Thoracic aorta (tissue), 2 donors: ENCODE measurements around the gene ADAMTS4. TPM values are rescaled to one million over a fixed set of nuclear protein-coding genes. Genes with fewer than 3 reads are reported as not detected.
"Not testable (repeated sequence)": the region's sequence is repeated elsewhere in the genome, so short reads cannot be mapped to it uniquely, and the experiment has no call there.

Source experiments
- ATAC-seq: fragments of 150-250 bp; one replicate; pipeline ENCODE4 v1.8.0; 2017; ENCODE audit warnings: low read depth; ENCODE audit not compliant: insufficient number of reproducible peaks, low FRiP score
- DNase-seq: peaks from one replicate; pipeline ENCODE4 v3.0.0-alpha.2; 2020; ENCODE audit warnings: low spot score
- H3K27ac ChIP-seq, 2 donors: fragments of 200-600 bp; sonication (generic); 1 replicate in 1 of 2; 2 replicates in 1 of 2; pipeline ENCODE4 v1.5.1; 2016; ENCODE audit warnings: mild to moderate bottlenecking in 2 of 2, moderate library complexity in 2 of 2
- H3K27me3 ChIP-seq: fragments of 200-600 bp; sonication (generic); replicated peaks from 2 replicates; pipeline ENCODE4 v1.6.0; 2016; ENCODE audit warnings: mild to moderate bottlenecking; ENCODE audit not compliant: insufficient read depth
- H3K36me3 ChIP-seq: fragments of 200-600 bp; sonication (generic); one replicate; pipeline ENCODE4 v1.5.1; 2016
- H3K4me1 ChIP-seq, 2 donors: fragments of 200-600 bp; sonication (generic); 1 replicate in 1 of 2; 2 replicates in 1 of 2; pipeline versions ENCODE4 v1.5.1 to v1.6.0; 2016; ENCODE audit warnings: low read depth in 2 of 2, mild to moderate bottlenecking in 1 of 2; ENCODE audit not compliant: control insufficient read depth in 1 of 2
- H3K4me3 ChIP-seq: fragments of 200-600 bp; sonication (generic); 2 replicates; pipeline ENCODE4 v1.5.1; 2016; ENCODE audit warnings: mild to moderate bottlenecking
- H3K9me3 ChIP-seq: fragments of 200-600 bp; sonication (generic); 2 replicates; pipeline ENCODE4 v1.5.1; 2016
- total RNA-seq, 2 donors: library from RNA; depleted of rRNA; stranded (reverse); fragments of >200 nt; gene quantifications; one replicate each; pipeline versions ENCODE4 v1.1.0 to v1.2.3, GENCODE V29; 2016
- TF ChIP-seq, protein P1 (sequence below): fragments of 200-600 bp; sonication (generic); IDR thresholded peaks from one replicate; pipeline ENCODE4 v1.5.1; 2019; ENCODE audit warnings: antibody characterized with exemption

Gene ADAMTS4
- total RNA-seq, 2 donors from 2014 or later, result 15.0 to 171 TPM

DNA sequence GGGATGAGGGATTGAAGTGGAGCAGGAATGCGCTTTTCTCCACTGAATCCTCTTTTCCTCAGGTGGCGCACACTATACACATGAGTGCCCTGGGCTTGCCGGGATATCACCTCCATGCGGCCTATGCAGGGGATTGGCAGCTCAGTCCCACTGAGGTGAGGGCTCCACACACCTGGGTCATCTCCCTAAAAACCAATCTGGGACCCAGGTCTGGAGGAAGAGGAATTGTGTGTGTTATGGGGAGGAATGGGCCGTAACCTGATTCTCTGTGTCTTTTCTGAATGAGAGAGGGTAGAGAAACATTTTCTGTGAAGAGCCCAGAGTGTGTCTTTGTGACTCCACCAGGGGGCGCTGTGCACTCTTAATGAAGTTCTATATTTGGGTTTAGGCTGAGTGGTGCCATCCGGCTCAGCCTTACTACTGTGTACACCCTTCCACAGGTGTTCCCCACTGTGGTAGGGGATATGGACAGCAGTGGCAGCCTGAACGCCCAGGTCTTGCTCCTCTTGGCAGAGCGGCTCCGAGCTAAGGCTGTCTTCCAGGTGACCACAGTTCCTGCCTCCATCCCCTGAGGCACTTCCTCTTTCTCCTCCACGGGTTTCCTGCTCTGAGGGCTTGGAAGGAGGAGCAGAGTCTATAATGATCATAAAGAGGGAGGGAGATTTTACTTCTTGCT, 28.5 kb upstream of the ADAMTS4 start:
- Histone ChIP-seq H3K36me3 (peaks cover 20% of the 10 kb centered on the region), H3K27me3 (no peaks in the 10 kb centered on the region), H3K4me1 (peaks cover 10 to 26% of the 10 kb centered on the region in 2 donors), H3K27ac (no peak overlapping the region), H3K4me3 (peak overlapping the region; percentile 79), H3K9me3 (no peaks in the 10 kb centered on the region)
- TF ChIP-seq, protein P1, sequence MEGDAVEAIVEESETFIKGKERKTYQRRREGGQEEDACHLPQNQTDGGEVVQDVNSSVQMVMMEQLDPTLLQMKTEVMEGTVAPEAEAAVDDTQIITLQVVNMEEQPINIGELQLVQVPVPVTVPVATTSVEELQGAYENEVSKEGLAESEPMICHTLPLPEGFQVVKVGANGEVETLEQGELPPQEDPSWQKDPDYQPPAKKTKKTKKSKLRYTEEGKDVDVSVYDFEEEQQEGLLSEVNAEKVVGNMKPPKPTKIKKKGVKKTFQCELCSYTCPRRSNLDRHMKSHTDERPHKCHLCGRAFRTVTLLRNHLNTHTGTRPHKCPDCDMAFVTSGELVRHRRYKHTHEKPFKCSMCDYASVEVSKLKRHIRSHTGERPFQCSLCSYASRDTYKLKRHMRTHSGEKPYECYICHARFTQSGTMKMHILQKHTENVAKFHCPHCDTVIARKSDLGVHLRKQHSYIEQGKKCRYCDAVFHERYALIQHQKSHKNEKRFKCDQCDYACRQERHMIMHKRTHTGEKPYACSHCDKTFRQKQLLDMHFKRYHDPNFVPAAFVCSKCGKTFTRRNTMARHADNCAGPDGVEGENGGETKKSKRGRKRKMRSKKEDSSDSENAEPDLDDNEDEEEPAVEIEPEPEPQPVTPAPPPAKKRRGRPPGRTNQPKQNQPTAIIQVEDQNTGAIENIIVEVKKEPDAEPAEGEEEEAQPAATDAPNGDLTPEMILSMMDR, result peak; percentile 95
- ATAC-seq, result no peak
- DNase-seq, result no peak

GRCh38 chr1:161226759-161227158, 27.9 kb upstream of the ADAMTS4 start:
- Histone ChIP-seq H3K4me3 (peak overlapping the region; percentile 79), H3K9me3 (no peaks in the 10 kb centered on the region), H3K36me3 (peaks cover 20% of the 10 kb centered on the region), H3K4me1 (peaks cover 10 to 26% of the 10 kb centered on the region in 2 donors), H3K27ac (no peak overlapping the region), H3K27me3 (no peaks in the 10 kb centered on the region)
- TF ChIP-seq, protein P1, result no peak
- ATAC-seq, result no peak
- no peak for DNase-seq

DNA sequence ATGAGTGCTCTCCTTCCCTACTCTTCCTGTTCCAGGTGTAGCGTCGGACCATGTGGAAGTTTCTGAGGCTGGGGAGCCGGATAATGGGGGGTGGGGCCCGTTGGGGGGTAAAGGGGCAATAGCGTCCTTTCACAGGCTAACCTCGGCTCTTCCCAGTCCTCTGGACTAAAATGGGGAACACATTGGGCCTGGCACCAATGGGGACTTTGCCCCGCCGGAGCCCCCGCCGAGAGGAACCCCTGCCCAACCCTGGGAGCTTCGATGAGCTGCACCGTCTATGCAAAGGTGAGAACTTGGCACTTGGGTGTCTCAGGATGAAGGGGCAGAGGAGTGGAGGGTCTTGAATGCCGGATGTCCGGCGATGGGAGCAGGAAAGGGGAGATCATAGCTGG, 27.5 kb upstream of the ADAMTS4 start:
- DNase-seq (no peak), ATAC-seq (no peak)
- Histone ChIP-seq H3K4me1 (peaks cover 10 to 26% of the 10 kb centered on the region in 2 donors), H3K27me3 (no peaks in the 10 kb centered on the region), H3K9me3 (no peaks in the 10 kb centered on the region), H3K27ac (peak overlapping the region in 1 of 2 donors; percentile 25), H3K36me3 (peaks cover 20% of the 10 kb centered on the region), H3K4me3 (peak overlapping the region; percentile 79)
- TF ChIP-seq, protein P1, result no peak

- H3K9me3 ChIP-seq, result no peaks in the 10 kb centered on the region
- peak; percentile 68 for DNase-seq
- H3K27ac ChIP-seq, result peak within 1 kb of the TSS in 1 of 2 donors; percentile 25
- peak within 1 kb of the TSS; percentile 79 for H3K4me3 ChIP-seq
- TF ChIP-seq, protein P1, result no peak
- peak; percentile 99 for ATAC-seq
- H3K4me1 ChIP-seq, result peaks cover 10 to 26% of the 10 kb centered on the region in 2 donors
- no peaks in the 10 kb centered on the region for H3K27me3 ChIP-seq
- H3K36me3 ChIP-seq, result peaks cover 19% of the 10 kb centered on the region
These were observed 26.9 kb upstream of the ADAMTS4 start, which contains the start of gene TOMM40L for GRCh38 chr1:161225534-161226319. TSS of gene TOMM40L (plus strand) at chr1:161226060. CDS start at chr1:161226490, 430 bp downstream.

DNA sequence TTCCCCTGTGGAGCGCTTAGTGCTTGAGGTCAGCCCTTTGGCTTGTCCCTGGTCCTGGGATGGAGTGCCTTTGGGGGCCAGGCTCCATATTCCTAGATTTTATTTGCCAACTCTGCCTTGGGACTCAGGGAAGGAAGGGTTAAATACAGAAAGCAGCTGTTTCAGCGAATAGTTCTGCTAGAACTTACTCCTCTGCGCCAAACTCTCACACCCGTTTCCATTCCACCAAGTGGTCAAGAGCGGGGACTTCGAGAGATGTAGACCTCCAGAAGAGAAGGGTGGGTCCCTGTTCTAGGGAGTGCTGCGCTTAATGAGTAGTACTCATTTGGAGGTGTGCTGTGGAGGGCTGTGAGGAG, 26.3 kb upstream of the ADAMTS4 start:
- Histone ChIP-seq H3K4me3 (peak overlapping the region; percentile 79), H3K27ac (peak overlapping the region in 1 of 2 donors; percentile 18), H3K4me1 (peaks cover 10 to 26% of the 10 kb centered on the region in 2 donors), H3K9me3 (no peaks in the 10 kb centered on the region), H3K27me3 (no peaks in the 10 kb centered on the region), H3K36me3 (peaks cover 15% of the 10 kb centered on the region)
- DNase-seq (no peak), ATAC-seq (no peak)
- TF ChIP-seq, protein P1, result no peak

DNA sequence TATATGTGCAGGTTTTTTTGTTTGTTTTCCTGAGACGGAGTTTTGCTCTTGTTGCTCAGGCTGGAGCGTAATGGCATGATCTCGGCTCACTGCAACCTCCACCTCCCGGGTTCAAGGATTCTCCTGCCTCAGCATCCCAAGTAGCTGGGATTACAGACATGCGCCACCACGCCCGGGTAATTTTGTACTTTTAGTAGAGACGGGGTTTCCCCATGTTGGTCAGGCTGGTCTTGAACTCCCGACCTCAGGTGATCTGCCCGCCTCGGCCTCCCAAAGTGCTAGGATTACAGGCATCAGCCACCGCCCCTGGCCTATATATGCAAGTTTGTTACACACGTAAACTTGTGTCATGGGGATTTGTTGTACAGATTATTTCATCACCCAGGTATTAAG, 25.8 kb upstream of the ADAMTS4 start:
- H3K4me3 ChIP-seq, DNase-seq, H3K27me3 ChIP-seq, ATAC-seq, H3K27ac ChIP-seq, H3K9me3 ChIP-seq: not testable (repeated sequence)
- Histone ChIP-seq H3K4me1 (peaks cover 10 to 26% of the 10 kb centered on the region in 2 donors), H3K36me3 (peaks cover 12% of the 10 kb centered on the region)
